ENCODE measurements around the gene DEFB119.
"Not testable (repeated sequence)": the region's sequence is repeated elsewhere in the genome, so short reads cannot be mapped to it uniquely, and the experiment has no call there.

The DEFB119 gene, protein sequence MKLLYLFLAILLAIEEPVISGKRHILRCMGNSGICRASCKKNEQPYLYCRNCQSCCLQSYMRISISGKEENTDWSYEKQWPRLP

DNA sequence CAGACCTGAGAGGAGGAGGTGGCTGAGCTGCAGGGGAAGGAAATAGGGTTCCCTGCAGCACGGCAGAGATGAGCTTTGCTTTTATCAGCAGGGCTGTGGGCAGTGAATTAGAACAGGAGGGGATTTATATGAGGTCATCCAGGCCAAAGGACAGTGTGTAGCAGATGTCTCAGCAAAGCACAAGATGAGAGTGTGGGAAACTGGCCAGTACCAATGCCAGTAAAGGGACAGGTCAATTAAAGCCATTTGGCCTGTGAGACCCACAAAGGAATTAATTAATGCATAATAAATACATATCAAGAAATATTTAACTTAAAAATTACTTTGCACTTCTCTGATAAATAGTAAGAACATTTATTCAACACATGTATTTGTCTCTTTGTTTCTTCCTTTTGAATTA is at the start of gene DEFB119:
Gene DEFB119, minus strand, starts transcription at position 101 of the 400 bp plus-strand sequence. CDS start 107 bp downstream, outside the sequence.
- no peak for DNase-seq

DNA sequence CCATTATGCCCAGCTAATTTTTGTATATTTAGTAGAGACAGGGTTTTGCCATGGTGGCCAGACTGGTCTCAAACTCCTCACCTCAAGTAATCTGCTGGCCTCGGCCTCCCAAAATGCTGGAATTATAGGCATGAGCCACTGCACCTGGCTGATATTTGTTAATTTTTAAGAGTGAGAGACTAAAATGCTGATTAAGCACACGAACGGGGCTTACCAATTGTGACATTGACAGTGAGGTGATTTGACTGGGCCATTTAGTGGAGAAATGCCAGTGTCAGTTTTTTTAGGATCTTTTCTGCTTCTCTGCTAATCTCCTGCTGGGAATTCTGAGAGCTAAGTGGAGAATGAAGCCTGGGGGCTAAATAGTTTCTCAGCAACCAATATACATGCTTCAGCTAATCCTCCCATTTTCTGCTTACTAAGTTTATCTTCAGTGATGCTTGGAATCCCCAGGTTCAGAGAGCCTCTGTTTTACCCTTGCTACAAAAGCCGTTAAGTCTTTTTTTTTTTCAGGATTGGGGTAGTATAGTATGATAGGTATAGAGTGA is 40.3 kb upstream of the DEFB119 start:
- no peak for DNase-seq

DNA sequence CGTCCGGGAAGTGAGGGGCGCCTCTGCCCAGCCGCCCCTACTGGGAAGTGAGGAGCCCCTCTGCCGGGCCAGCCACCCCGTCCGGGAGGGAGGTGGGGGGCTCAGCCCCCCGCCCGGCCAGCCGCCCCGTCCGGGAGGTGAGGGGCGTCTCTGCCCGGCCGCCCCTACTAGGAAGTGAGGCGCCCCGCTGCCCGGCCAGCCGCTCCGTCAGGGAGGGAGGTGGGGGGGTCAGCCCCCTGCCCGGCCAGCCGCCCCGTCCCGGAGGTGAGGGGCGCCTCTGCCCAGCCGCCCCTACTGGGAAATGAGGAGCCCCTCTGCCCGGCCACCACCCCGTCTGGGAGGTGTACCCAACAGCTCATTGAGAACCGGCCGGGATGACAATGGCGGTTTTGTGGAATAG is 37.2 kb upstream of the DEFB119 start:
- not testable (repeated sequence) for DNase-seq

DNA sequence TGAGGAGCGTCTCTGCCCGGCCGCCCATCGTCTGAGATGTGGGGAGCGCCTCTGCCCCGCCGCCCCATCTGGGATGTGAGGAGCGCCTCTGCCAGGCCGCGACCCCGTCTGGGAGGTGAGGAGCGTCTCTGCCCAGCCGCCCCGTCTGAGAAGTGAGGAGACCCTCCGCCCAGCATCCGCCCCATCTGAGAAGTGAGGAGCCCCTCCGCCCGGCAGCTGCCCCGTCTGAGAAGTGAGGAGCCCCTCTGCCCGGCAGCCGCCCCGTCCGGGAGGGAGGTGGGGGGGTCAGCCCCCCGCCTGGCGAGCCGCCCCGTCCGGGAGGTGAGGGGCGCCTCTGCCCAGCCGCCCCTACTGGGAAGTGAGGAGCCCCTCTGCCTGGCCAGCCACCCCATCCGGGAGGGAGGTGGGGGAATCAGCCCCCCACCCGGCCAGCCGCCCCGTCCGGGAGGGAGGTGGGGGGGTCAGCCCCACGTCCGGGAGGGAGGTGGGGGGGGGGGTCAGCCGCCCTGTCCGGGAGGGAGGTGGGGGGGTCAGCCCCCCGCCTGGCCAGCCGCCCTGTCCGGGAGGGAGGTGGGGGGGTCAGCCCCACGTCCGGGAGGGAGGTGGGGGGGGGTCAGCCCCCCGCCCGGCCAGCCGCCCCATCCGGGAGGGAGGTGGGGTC is 36.6 kb upstream of the DEFB119 start:
- not testable (repeated sequence) for DNase-seq

DNA sequence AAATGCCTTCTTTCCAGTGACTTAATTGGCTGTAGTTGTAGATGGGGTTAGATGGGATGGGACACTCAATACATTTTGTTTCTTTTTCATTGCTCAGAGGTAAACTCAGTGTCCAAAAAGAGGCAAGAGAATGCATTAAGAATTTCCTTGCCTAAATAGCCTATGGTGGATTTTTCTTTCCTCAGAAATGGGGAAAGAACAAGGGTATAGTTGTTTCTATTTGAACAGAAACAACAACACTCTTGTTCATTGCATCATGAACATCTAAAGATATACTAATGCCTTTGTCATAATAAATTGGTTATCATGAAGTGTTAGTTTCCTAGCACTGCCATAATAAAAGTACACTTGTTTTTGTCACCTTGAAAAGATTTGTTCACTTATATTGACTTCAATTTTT is 35.4 kb upstream of the DEFB119 start:
- no peak for DNase-seq

DNA sequence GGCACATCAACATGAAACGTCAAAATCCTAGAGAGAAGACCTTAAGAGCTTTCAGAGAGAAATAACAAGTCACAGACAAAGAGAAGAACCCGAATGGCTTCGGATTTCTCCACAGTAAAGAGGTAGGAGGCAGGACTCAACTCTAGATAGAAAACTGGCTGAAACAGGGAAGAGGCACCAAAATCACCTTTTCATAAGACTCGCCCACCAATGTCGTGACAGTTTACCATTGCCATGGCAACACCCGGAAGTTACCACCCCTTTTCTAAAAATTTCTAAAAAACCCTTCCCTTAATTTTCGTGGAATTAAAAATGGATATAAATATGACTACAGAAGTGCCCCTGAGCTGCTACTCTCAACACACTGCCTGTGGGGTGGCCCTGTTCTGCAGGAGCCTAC is 27.9 kb upstream of the DEFB119 start:
- no peak for DNase-seq

DNA sequence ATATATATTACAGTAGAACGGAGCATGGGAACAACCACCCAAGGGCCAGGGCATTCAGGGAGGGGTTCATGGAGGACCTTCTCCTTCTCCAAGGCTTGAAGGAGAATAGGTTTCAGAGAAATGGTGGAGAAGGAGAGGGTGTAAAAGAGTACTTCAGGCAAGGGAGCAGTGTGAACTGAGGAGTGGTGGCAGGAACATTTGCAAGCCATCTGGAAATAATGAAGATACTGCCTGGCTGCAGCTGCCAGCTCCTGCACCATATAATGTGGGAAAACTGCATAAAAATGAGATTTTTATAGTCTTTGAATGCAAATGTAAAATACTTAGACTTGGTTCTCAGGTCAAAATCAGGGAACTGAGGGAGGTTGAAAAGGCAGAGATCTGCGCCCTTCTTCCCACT is 25.3 kb upstream of the DEFB119 start:
- no peak for DNase-seq

DNA sequence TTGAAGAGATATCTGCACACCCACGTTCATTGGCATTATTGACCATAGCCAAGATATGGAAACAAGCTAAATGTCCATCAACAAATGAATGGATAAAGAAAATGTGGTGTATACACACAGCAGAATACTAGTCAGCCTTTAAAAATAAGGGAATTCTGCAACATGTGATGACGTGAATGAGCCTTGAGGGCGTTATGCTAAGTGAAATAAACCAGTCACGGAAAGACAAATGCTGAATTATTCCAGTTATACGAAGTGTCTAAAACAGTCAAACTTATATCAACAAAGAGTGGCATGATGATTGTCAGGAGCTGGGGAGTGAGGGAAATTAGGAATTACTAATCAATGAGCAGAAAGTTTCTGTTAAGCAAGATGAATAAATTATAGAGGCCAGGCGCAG is 24.0 kb upstream of the DEFB119 start:
- DNase-seq, result no peak

DNA sequence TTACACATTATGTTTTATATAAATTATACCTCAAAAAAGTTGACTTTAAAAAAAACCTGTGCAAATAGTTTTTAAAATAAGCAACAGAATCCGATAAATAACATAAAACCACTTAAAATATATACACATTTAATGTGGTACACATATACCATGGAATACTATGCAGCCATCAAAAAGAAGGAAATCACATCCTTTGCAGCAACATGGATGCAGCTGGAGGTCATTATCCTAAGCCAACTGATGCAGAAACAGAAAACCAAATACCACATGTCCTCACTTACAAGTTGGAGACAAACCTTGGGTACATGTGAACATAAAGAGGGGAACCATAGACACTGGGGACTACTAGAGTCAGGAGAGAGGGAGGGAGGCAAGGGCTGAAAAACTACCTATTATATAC is 19.6 kb upstream of the DEFB119 start:
- DNase-seq, result no peak

DNA sequence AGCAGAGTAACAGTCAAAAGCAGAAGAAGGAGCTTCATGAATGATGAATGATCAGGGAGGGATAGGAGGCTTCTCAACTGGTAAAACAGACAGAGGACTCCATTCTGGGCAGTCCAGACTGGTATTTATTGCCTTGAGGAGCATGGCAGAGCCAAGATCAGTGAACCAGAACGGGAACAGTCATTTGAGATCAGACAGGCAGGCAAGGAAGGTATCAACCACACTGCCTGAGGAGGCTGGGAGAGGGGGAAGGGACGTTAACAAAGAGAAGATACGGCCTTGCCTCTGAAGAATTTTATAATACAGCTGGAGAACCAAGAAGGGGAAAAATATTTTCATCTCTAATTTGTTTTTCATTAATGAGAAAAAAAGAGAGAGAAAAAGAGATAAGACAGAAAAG is 15.7 kb upstream of the DEFB119 start, which contains the start of gene DEFB121:
Gene DEFB121, minus strand, starts transcription at position 101 of the 400 bp plus-strand sequence. Its CDS starts 63 bp downstream, at position 38.
- DNase-seq, result no peak

DNA sequence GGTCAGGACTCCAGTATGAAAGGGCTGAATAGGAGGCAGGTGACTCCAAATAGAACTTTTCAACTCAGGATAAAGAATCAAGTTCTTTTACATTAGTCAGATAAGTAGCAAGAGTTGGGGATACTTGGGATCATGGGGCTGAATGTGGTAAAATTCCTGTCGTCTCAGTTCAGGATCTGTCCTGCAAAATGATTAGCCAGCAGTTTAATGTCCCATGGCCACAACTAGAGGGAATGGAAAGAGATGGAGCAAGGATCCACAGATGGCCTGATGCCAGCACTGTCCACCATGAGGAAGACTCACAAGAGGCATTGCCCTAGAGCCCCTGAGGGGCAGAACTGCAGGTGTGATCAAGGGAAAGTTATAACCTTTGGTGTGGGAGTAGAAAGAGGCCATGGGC is 13.5 kb upstream of the DEFB119 start:
- no peak for DNase-seq

DNA sequence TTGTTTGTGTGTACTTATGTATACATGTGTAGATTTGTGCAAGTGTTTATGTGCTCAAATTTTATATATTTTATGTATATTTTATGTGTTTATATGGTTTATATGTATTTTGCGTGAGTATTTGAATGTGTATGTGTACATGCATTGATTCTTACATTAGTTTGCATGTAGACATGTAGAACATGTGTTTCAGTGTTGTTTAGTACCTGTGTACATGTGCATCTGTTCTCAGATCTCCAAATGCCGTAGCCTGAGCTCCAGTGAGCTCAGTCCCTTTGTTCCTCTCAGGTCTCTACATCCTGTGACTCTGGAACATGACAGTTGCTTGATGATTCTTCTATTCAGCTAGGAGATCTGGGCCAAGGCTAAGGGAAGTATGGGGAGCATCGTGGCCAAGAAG is 4.5 kb upstream of the DEFB119 start:
- no peak for DNase-seq

DNA sequence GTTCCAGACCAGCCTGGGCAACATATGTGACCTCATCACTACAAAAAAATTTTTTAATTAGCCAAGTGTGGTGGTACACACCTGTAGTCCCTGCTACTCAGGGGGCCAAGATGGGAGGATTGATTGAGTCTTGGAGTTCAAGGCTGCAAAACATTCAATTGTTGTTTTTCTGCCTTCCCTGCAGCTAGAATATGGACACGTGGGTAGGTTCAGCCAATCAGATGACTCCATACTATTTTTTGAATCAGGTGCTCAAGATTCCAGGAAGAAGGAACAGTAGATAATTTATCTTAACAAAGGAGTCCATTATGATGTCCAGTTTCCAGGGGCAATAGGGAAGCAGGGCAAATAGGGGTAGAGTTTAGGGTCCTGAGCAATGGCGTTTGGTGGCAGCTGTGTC is 2.4 kb upstream of the DEFB119 start:
- DNase-seq, result no peak

DNA sequence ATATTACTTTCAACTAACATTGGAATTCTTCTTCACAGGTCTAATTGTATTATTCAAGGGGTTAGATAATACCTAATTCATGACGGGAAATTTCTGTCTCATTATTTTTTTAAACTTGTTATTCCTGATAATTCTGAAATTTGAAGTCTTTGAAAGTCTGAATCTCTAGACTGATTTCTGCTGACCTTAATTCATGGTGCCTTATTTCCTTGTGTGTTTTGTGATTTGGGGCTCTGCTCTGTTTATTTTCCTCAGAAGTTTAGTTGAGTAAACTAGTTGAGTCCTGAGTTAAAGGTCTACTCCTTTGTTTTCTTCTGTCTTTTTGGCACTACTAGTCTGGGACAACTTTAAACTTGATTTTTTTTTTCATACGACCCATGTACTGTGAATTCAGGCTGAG is 16.0 kb downstream of the DEFB119 start:
- no peak for DNase-seq

DNA sequence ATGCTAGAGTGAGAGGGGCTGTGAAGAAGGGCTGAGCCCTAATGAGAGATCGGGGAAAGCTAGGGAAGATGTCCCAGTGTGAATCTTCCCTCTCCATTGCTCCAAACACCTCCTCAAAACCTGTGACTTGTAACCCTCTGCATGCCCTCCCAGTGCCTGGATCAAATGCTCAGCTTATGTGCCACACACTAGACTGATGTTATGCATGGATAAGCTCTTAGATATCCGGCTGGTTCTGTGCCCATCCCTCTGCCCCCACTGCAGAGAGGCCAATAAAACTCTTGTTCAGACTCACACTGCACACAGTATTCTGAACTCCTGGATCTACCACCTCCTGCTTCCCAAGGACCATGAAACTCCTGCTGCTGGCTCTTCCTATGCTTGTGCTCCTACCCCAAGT is 22.1 kb downstream of the DEFB119 start, which contains the start of gene DEFB118:
Gene DEFB118, plus strand, starts transcription at position 301 of the 400 bp plus-strand sequence. Its CDS starts 50 bp downstream, at position 351.
- no peak for DNase-seq

DNA sequence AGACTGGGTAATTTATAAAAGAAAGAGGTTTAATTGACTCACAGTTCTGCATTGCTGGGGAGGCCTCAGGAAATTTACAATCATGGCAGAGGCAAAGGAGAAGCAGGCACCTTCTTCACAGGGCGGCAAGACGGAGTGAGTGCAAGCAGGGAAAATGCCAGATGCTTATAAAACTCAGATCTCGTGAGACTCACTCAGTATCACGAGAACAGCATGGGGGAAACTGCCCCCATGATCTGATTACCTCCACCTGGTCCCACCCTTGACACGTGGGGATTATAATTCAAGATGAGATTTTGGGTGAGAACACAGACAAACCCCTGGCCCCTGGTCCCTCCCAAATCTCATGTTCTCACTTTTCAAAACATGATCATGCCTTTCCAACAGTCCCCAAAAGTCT is 26.1 kb downstream of the DEFB119 start:
- DNase-seq, result not testable (repeated sequence)

DNA sequence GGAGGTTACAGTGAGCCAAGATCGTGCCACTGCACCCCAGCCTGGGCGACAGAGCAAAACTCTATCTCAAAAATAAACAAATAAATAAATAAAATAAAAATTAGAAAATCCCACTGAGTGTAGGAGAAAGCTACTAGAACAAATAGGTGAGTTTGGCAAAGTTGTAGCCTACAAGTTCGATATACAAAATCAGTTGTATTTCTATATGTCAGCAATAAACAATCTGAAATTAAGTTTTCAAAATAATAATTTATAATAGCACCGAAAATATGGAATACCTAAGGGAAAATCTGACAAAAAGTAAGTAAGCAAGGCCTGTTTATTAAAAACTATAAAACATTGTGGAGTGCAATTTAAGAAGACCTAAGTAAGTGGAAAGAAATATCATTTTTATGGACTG is 27.1 kb downstream of the DEFB119 start:
- no peak for DNase-seq

DNA sequence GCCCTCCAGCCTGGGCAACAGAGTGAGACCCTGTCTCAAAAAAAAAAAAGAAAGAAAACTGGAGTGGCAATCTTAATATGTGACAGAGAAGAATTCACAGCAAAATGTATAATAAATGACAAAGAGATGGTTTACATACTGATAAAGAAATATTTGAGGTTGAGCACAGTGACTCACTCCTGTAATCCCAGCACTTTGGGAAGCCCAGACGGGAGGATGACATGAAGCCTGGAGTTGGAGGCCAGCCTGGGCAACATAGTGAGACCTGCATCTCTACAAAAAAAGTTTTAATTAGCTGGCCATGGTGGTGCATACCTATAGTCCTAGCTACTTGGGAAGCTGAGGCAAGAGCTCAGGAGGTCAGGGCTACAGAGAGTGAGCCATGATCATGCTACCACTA is 34.4 kb downstream of the DEFB119 start:
- no peak for DNase-seq

DNA sequence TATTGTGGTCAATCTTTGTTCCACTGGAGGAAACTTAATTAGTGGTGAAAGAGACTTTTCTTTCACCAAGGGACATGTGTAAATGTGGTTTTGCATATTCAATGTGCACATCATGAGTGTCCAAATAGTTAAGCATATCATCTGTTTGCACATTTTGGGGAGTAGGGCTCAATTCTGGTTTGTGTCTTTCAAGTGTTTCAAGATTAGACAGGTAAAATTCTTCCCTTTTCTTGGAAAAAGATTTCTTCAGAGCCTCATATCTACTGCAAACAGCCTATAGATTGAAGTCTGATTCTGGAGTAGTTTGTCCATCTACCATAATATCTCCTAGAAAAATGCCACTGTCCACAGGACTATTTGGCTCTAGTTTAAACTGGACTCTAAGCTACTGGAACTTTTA is 48.9 kb downstream of the DEFB119 start:
- DNase-seq, result no peak

DNA sequence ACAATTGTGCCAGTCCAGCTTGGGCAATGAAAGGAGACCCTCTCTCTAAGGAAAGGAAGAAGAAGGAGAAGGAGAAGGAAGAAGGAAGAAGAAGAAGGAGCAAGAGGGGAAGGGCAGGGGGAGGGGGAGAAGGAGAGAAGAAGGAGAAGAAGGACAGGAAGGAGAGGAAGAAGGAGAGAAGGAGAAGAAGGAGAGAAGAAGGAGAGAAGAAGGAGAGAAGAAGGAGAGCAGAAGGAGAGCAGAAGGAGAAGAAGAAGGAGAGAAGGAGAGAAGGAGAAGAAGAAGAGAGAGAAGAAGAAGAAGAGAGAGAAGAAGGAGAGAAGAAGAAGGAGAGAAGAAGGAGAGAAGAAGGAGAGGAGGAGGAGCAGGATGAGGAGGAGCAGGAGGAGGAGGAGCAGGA is 59.5 kb downstream of the DEFB119 start:
- DNase-seq, result no peak
